ENCODE results near the gene SNF8. TPM values are rescaled to one million over a fixed set of nuclear protein-coding genes. Genes with fewer than 3 reads are reported as not detected.
A peak's percentile ranks its signal among the peaks of the same experiment; 100 is the strongest.
"Not testable (repeated sequence)": the region's sequence is repeated elsewhere in the genome, so short reads cannot be mapped to it uniquely, and the experiment has no call there.

The SNF8 gene
- total RNA-seq, 3 donors from 2014 or later: 75.7 to 83.4 (median 76.7) TPM

DNA sequence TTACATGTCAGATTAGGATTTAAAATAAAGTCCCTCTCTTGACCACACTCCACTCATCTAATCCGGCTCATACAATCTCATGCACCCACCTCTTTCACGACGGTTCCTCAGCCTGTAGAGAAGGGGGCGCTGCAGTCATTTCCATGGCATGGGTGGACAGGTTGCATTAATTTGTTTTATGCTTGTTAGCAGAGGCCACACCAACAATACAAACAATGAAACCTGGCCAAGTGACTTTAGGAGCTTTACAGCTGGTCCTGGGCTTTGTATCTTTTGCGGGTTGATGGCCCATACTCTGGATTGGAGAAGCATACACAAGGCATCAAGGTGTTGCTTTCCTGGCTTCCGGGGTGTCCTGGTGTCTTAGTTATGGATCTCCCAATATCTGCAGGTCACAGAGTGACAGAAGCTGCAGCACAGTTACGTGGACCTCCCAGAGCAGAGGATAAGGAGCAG, 9.7 kb upstream of the SNF8 start:
- TF ChIP-seq CTCF (IDR thresholded peaks at IDR 0.05): no peak
- TF ChIP-seq POLR2AphosphoS5 (IDR thresholded peaks at IDR 0.05): no peak
- no peak for TF ChIP-seq POLR2A (IDR thresholded peaks at IDR 0.05)
- Histone ChIP-seq H3K4me3 (no peak overlapping the region), H3K36me3 (no peaks in the 10 kb centered on the region), H3K4me1 (no peaks in the 10 kb centered on the region), H3K9me3 (no peaks in the 10 kb centered on the region), H3K27ac (no peak overlapping the region), H3K27me3 (peaks cover 0 to 33% of the 10 kb centered on the region in 2 donors)
- intact Hi-C loops (cut with DNase I; ENCODE audit: low total_unique reads): no loop called here
- no peak for DNase-seq (ENCODE audit: low spot score in 2 of 2)

DNA sequence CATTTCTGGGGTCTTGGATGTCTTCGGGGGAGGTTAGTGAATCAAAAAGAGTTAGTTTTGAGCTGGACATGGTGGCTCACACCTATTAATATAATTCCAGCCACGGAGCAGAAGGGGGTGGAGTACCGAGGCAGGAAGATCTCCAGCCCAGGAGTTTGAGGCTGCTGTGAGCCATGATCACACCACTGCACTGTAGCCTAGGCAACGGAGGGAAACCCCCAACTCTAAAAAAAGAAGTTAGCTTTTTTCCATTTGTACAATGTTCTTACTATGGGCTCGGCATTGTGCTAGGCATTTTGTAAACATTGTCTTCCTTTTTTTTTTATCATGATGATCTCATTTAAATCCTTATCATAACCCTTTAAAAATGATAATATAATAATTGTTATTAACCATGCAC, 8.3 kb upstream of the SNF8 start:
- peaks cover 0 to 25% of the 10 kb centered on the region in 2 donors for H3K27me3 ChIP-seq
- no peak overlapping the region for H3K4me3 ChIP-seq
- H3K27ac ChIP-seq: no peak overlapping the region
- H3K9me3 ChIP-seq: no peaks in the 10 kb centered on the region
- TF ChIP-seq POLR2AphosphoS5 (IDR thresholded peaks at IDR 0.05): no peak
- TF ChIP-seq POLR2A (IDR thresholded peaks at IDR 0.05): no peak
- TF ChIP-seq CTCF (IDR thresholded peaks at IDR 0.05): no peak
- intact Hi-C loops (cut with DNase I; ENCODE audit: low total_unique reads): no loop called here
- no peak for DNase-seq (ENCODE audit: low spot score in 2 of 2)
- H3K36me3 ChIP-seq: no peaks in the 10 kb centered on the region
- H3K4me1 ChIP-seq: no peaks in the 10 kb centered on the region

DNA sequence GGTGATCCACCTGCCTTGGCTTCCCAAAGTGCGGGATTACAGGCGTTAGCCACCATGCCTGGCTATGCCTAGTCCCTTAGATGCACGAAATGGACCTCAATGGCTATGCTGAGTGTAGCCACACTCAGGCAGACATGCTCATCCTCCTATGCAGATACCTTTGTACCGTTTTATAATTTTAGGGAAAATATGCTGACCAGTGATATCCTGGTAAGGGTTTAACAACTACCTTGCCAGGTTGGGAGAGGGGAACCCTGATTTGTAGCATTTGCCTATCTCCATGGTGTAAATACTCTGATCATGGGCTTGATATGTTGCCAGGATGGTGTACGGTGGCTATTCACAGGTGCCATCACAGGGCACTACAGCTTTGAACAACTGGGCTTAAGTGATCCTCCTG, 6.9 kb upstream of the SNF8 start:
- Histone ChIP-seq H3K9me3 (no peaks in the 10 kb centered on the region), H3K36me3 (no peaks in the 10 kb centered on the region), H3K27ac (no peak overlapping the region), H3K4me3 (no peak overlapping the region), H3K27me3 (peaks cover 0 to 25% of the 10 kb centered on the region in 2 donors), H3K4me1 (no peaks in the 10 kb centered on the region)
- no peak for DNase-seq (ENCODE audit: low spot score in 2 of 2)
- intact Hi-C loops (cut with DNase I; ENCODE audit: low total_unique reads): no loop called here
- no peak for TF ChIP-seq POLR2A (IDR thresholded peaks at IDR 0.05)
- no peak for TF ChIP-seq CTCF (IDR thresholded peaks at IDR 0.05)
- no peak for TF ChIP-seq POLR2AphosphoS5 (IDR thresholded peaks at IDR 0.05)

DNA sequence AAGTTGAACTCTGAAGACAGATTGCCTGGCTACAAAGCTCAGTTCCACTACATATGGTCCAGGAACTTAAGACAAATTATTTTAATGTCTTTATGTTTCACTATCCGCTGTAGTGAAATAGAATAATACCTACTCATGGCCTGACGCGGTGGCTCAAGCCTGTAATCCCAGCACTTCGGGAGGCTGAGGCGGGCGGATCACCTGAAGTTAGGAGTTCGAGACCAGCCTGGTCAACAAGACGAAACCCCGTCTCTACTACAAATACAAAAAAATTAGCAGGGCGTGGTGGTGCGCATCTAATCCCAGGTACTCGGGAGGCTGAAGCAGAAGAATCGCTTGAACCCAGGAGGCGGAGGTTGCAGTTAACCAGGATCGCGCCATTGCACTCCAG, 614 bp upstream of the SNF8 start:
- H3K27me3 ChIP-seq; H3K4me1 ChIP-seq; intact Hi-C loops (cut with DNase I; ENCODE audit: low total_unique reads); H3K9me3 ChIP-seq; DNase-seq (ENCODE audit: low spot score in 2 of 2); H3K36me3 ChIP-seq: not testable (repeated sequence)
- peak overlapping the region; percentile 86 to 92 for H3K27ac ChIP-seq
- H3K4me3 ChIP-seq: peak overlapping the region; percentile 84 to 94 (median 90)

DNA sequence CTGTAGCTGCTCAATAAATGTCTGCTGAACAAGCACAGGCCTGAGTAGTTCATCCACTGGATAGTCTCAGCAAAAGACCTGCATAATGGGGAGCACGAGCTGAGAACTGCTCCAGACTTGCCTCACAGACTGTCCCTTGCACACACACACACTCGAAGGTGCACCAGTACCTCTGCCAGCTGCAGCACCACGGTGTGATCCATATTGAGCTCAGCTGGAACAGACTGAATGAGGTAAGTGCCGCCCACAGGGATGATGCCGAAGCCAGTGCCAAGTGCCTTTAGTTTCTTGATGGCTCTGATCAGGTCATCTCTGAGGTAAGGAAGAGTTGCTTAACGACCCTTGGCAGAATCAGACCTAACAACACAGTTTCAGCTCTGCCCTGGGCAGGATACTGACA, 11.6 kb downstream of the SNF8 start:
- H3K36me3 ChIP-seq: no peaks in the 10 kb centered on the region
- no peak for DNase-seq (ENCODE audit: low spot score in 2 of 2)
- no peaks in the 10 kb centered on the region for H3K9me3 ChIP-seq
- H3K4me1 ChIP-seq: no peaks in the 10 kb centered on the region
- TF ChIP-seq POLR2AphosphoS5 (IDR thresholded peaks at IDR 0.05) (no peak), CTCF (IDR thresholded peaks at IDR 0.05) (no peak)
- H3K4me3 ChIP-seq: no peak overlapping the region
- H3K27ac ChIP-seq: no peak overlapping the region
- intact Hi-C loops (cut with DNase I; ENCODE audit: low total_unique reads): no loop called here
- no peaks in the 10 kb centered on the region for H3K27me3 ChIP-seq

DNA sequence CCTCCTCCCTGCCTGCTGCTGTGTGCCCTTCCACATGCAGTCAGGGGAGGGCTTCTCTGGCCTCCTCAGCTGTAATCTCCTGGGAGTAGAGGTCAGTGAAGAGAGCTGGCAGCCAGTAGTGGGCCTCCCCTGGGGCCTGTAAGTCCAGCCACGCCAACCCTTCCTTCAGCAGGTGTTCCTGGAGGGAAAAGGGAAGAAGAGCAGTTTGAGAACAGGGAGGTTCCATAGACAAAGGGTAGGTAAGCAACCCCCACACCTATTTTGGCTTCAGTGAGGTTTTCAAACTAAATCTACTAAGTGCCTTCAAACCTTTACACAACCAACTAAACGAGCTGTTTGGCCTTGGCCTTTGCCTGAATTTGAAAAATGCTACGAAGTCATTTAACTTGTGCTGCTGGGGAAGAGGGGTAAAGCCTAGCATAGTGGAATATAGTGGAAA, 14.2 kb downstream of the SNF8 start:
- H3K27ac ChIP-seq: no peak overlapping the region
- TF ChIP-seq CTCF (IDR thresholded peaks at IDR 0.05) (no peak), POLR2AphosphoS5 (IDR thresholded peaks at IDR 0.05) (no peak), POLR2A (IDR thresholded peaks at IDR 0.05) (no peak)
- intact Hi-C loops (cut with DNase I; ENCODE audit: low total_unique reads): no loop called here

More for the DNA sequence above, 14.2 kb downstream of the SNF8 start:
- H3K4me1 ChIP-seq: no peaks in the 10 kb centered on the region
- no peaks in the 10 kb centered on the region for H3K36me3 ChIP-seq
- H3K9me3 ChIP-seq: no peaks in the 10 kb centered on the region
- H3K27me3 ChIP-seq: no peaks in the 10 kb centered on the region
- H3K4me3 ChIP-seq: no peak overlapping the region
- no peak for DNase-seq (ENCODE audit: low spot score in 2 of 2)

All from breast epithelium (tissue), 4 donors.